NCI-H774 (cell line): ENCODE data around the gene CALHM6.
"Not testable (repeated sequence)": the region's sequence is repeated elsewhere in the genome, so short reads cannot be mapped to it uniquely, and the experiment has no call there.

Experiments
- DNase-seq: peaks from one replicate; lab custom pipeline; 2025; lab: John Stamatoyannopoulos, UW

The CALHM6 gene

DNA sequence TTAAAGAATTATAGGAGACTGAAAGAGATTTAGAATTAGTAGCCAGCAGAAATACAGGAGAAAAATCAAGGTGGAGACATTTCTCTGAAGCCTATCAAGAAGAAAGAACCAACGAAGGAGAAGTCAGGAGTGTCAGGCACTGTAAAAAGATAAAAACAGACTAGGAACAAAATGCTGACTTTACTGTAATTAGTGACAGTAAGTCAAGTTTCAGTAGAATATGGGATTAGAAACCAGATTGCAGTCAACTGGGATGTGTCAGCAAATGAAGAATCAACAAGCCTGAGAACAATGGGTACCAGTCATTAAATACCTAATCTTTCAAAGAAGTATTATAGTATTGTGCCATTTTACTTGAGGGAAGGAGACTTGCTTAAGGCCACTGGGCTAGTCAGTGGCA, 21.6 kb downstream of the CALHM6 start:
- DNase-seq, result no peak

DNA sequence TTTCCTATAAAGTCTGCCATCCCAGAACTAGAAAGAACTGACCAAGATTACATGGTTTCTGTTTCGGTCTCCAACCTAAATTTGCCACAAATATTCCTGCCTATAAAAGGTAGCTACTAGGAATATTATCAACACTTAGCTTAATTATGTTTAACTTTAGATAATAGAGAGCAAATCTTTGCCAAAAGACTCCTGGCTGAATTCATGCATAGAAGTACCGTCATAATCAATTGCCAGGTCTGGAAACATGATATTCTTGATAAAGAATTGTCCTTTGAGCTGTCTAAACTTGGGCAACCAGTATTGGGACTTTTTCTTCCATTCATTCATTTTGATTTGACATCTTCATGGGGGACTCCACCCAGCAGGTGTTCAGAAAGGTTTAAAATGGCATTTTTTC, 22.4 kb downstream of the CALHM6 start:
- no peak for DNase-seq

DNA sequence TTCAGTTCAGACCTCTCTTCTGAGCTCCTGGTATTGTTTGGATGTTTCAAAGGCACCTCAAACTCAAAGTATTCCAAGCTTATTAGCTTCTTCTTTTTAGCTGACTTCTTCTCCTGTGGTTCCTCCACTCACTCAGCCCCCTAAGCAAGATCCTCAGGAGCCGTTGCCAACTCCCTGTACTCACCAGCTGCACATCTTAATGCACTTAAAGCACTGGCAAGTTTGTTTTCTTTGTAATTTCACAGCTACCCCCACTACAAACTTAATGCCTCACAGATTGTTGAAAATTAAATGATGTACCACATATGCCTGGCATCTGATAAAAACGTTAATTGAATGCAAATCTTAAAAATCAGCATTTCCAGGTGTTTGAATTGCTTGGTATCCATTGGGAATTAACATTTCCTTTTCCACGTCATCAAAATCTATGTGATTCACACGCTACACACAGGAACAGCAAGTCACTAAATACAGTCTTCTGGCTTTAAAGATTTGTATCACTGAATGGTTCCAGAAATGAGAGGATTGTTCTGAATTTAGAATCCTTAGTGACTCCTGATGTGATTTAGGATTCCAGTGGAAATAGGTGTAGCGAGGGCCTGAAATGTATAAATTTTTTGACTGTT, 24.5 kb downstream of the CALHM6 start:
- no peak for DNase-seq

DNA sequence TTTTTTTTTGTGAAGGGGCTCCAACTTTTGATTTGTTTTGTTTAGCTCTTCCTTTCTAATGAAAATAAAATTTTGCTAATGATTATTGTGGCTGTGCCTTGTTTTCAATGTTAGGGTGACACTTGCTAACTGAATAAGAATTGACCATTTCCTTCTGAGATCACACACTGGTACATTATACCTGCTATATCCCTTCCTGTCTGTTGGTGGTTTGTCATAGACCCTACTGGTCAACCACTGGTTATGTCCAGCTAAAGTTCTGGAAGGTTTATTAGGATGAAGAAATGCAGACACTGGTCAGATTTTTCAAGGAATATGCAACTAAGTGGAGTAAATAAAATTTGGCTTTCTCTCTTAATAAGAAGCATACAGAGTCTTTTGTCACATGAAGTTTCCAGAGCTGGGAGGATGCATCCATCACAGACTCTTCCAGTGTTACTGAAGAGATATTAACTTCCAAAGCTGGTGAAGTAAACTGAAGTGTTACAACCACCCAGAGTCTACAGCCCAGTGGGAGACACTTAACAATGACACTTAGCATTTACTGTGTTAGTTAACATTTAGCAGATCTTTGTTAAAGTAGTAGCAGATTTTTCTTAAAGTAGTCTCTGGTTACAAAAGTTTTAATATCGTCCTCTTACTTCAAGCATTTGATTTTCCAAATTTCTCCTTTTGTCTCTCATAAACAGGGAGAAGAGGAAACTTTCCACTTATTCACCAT, 30.6 kb downstream of the CALHM6 start:
- DNase-seq, result no peak

DNA sequence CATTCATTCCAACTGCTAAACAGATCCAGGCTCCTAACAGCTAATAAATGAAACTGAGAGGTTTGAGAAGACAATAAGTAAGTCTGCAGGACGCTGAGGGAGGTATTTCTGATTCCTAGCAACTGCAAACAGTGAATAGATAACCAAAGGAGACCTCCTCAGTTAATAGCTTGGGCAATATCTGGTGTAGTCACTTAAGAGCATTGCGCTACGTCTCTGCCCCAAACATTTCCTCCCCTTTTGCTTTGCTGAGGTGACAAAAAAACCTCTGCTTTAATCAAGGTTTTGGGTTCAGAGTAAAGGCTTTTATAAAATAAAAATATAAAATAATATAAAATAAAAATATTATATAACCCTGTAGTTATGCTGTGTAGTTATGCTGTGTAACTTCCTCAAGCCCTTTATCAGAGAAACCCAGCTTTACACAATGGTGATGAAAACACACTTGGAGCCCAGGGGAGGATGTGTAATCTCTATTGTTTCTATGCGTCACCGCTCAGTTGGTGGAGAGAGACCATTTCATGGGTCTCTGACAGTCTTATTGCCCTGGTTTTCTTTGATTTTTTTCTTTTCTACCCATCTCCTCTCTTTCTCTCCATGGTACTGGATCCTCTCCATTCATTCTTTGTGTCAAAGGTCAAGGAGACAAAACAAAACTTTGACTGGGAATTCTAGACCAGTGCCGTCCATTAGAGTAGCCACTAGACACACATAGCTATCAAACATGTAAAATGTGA, 31.3 kb downstream of the CALHM6 start:
- no peak for DNase-seq

DNA sequence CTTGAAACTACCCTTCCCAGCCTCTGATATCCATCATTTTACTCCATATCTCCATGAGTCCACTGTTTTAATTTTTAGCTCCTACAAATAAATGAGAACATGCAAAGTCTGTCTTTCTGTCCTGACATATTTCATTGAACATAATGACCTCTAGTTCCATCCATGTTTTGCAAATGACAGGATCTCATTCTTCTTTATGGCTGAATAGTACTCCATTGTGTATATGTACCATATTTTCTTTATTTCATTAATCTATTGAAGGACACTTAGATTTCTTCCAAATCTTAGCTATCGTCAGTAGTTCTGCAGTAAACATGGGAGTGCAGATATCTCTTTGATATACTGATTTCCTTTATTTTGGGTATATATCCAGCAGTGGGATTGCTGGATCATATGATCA, 34.0 kb downstream of the CALHM6 start:
- not testable (repeated sequence) for DNase-seq

DNA sequence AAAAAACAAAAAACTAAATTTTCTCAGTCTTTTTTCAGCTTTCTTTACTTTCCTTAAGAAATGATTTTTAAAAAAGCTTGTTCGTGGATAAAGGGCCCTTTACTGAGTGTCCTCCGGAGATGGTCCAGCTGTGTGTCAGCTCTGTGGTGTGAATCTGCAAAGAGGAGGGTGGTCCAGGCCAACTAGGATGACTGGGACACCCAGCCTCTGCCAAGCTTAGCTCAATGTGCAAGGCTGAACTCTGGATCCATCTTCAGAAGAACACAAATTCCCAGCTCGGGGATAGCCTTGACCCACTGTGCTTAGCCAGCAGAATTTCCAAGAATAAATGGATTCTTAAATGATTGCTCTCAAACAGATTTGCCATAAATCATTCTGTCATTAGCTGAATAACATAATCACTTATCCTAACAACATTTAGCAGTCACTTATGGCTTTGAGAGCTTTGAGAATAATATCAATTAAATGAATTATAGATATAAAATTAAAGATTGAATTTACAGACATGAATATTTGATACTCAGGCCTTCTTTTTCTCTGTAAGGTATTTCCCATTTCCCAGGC, 36.0 kb downstream of the CALHM6 start:
- DNase-seq, result no peak

DNA sequence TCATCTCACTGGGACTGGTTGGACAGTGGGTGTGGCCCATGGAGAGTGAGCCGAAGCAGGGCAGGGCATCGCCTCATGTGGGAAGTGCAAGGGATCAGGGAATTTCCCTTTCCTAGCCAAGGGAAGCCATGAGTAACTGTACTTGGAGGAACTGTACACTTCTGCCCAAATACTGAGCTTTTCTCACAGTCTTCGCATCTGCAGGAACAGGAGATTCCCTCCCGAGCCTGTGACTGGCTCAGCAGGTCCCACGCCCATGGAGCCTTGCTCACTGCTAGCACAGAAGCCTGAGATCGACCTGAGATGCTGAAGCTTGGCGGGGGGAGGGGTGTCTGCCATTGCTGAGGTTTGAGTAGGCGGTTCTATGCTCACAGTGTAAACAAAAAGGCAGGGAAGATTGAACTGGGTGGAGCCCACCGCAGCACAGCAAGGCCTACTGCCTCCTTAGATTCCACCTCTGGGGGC, 39.8 kb downstream of the CALHM6 start:
- DNase-seq, result no peak

DNA sequence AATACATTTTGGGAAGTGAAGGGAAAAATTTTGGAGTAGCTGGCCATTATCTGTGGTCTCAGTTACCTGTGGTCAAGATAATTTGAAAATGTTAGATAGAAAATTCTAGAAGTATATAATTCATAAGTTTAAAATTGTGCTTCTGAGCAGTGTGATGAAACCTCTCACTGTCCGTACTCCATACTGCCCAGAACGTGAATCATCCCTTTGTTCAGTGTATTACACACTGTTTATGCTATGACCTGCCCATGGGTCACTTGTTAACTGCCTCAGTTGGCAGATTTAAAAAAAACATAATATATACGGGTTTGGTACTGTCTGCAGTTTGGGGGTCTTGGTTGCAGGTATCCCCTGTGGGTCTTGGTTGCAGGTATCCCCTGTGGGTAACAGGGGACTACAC, 46.1 kb downstream of the CALHM6 start:
- DNase-seq, result no peak

DNA sequence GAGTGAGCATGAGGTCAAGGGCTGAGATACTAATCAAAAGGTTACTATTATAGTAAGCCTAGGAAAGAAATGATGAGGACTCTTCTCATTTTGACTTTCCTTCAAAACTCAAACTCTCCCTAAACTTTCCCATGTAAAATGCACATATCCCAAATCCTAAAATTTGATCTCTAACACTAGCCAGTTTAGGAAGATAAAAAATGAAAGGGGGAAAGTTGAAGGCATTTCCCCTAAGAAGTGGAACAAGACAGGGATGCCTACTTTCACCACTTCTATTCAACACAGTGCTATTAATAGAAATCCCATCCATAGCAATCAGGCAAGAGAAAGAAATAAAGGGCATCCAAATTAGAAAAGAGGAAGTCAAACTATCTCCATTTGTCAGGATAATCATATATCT, 47.4 kb downstream of the CALHM6 start:
- no peak for DNase-seq

DNA sequence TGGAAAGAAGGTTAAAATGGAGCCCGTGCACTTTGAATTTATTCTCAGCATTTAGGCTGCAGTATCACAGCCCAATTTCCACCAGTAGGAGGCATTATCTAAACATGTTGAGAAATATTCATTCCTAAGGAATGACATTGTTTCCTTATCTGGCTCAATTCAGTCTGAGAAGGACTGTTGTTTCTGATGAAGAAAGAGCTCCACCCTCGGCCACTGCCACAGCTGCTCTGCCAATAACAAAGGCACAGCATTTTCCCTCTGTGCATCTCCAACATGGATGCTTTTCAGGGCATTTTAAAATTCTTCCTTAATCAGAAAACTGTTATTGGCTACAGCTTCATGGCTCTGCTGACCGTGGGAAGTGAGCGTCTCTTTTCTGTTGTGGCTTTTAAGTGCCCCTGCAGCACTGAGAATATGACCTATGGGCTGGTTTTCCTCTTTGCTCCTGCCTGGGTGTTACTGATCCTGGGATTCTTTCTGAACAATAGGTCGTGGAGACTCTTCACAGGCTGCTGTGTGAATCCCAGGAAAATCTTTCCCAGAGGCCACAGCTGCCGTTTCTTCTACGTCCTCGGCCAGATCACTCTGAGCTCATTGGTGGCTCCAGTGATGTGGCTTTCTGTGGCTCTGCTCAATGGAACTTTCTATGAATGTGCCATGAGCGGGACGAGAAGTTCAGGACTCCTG, 50.4 kb downstream of the CALHM6 start, which contains the start of gene CALHM5:
TSS of gene CALHM5 (plus strand) at position 216 of the 687 bp plus-strand sequence. CDS start at position 274, 58 bp downstream.
- DNase-seq, result no peak

DNA sequence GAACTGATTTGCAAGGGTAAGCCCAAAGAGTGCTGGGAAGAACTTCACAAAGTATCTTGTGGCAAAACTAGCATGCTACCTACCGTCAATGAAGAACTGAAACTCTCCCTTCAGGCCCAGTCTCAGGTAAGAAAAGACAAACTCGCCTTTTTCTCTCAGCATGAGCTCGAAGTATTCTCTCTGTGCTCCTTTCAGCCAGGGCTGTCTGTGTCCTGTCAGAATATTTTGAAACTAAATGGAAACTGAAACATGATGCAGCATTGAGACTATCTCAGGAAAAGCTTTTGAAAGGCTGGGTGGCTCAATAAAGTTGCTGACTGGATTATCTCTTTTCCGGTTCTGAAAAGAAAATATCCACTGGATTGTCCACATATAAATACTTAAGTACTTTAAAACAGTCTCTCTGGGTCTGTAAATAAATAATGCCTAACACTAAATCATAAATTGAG, 51.0 kb downstream of the CALHM6 start:
- DNase-seq, result no peak

DNA sequence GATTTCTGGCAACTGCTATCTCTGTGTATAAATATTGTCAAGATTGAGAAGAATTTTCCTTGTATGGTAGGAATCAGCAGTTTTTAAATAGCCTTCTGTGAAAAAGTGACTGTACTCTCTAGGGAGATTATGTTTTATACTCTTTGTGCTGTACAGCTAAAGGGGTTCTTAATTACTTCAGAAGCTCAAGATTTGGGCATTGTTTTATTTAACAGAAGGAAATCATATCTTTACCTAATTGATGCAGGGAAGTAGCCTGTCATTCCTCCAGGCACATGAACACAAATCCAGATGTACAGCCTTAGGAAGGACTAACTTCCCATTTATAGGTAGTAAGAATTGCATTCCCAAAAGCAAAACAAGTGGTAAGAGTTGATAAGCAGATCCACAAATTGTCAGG, 51.6 kb downstream of the CALHM6 start:
- DNase-seq, result no peak
